Motor neuron (in vitro differentiated cells): ENCODE measurements around the gene USP11. TPM values are rescaled to one million over a fixed set of nuclear protein-coding genes. Genes with fewer than 3 reads are reported as not detected.

ENCODE experiments used
- ATAC-seq, 8 experiments: fragments of 200-7000 bp; cut with Tn5 transposase; replicated peaks in 6 of 8; 2 replicates each; pipeline ENCODE4 v1.8.0; 2021; ENCODE audit warnings: mild to moderate bottlenecking in 8 of 8, moderate library complexity in 8 of 8
- H3K27ac ChIP-seq, 2 donors: fragments of 250-450 bp; sonication (Bioruptor Pico); 2 replicates each; pipeline ENCODE4 v1.9.0; 2021; ENCODE audit warnings: antibody characterized with exemption in 2 of 2, mild to moderate bottlenecking in 2 of 2, moderate library complexity in 1 of 2
- H3K4me1 ChIP-seq, 2 donors: fragments of 250-450 bp; sonication (Bioruptor Pico); replicated peaks in 1 of 2; 2 replicates each; pipeline ENCODE4 v1.6.1; 2021; ENCODE audit warnings: antibody characterized with exemption in 2 of 2, mild to moderate bottlenecking in 2 of 2, moderate library complexity in 1 of 2
- H3K4me3 ChIP-seq, 5 donors: fragments of 250-450 bp; sonication (Bioruptor Pico); 2 replicates each; pipeline ENCODE4 v1.9.0; 2021; ENCODE audit warnings: antibody characterized with exemption in 5 of 5, mild to moderate bottlenecking in 5 of 5, moderate library complexity in 4 of 5
- WGBS, 10 experiments: fragments of 450-650 bp; shearing (Covaris generic); methylation state at CpG; one replicate each; pipeline ENCODE4 v1.0.0; 2022; 5-methylcytosine and 5-hydroxymethylcytosine counted together
- in situ Hi-C, 9 experiments: fragments of 400-800 bp; cut with MboI; loops; one replicate each; pipeline ENCODE4 v1.15.0; 2021; ENCODE audit warnings: low sequenced_read_pairs in 9 of 9, low pct_unique_long_range_greater_than_20kb in 2 of 9; ENCODE audit not compliant: unreplicated experiment in 9 of 9
- total RNA-seq, 8 experiments: library from RNA; unstranded; fragments of 300-600 nt; gene quantifications; 2 replicates each; pipeline versions ENCODE4 v1.2.3 to v1.2.4, GENCODE V29; 2022

The USP11 gene
- total RNA-seq, 8 experiments from 2014 or later: 25.0 to 167 (median 110) TPM

- 92 to 100% methylated on average over 2 to 6 of the region's 16 CpGs; no CpG with 5 or more reads in 8 of the 10 experiments for WGBS, 10 experiments
- no peak overlapping the region for H3K4me3 ChIP-seq
- ATAC-seq: no peak
- in situ Hi-C loops: loop anchor here in 6 of 9 experiments (25.0 kb wide), 2 partner anchors 178 to 303 kb away; no protein-coding TSS in a partner anchor
- H3K4me1 ChIP-seq: no peaks in the 10 kb centered on the region
- no peak overlapping the region for H3K27ac ChIP-seq
Observed at GRCh38 chrX:47209508-47210238, 23.1 kb upstream of the USP11 start.

DNA sequence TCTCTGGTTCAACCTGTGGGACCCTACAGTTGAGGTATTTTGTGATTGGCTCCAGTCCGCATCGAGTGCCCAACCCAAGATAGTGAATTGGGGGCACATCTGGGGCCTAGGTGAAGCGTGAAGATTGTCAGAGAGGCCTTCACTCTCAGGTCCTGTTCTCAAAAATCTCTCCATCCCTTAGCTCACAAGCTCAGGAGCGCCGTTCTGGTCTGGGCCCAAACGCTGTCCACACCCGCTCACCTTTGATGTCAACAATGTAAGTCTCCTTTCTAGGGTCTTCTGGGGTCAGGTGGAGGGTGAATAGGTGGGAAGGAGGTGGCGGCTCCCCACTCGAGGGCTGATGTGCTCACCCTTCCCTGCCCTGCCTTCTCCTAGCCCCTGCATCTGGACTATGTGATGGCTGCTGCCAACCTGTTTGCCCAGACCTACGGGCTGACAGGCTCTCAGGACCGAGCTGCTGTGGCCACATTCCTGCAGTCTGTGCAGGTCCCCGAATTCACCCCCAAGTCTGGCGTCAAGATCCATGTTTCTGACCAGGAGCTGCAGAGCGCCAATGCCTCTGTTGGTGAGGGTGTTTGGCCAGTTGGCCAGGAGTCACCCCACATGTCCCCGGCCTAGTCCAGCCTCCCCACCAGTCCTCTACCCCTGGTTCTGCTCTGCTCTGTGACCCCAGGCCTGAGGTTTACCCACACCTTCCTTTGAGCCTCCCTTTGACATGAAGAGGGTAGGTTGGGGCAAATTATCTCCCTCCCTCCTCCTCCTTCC, 22.0 kb upstream of the USP11 start:
- no peak overlapping the region for H3K27ac ChIP-seq
- WGBS, 10 experiments: 100% methylated on average over 1 to 5 of the region's 15 CpGs; no CpG with 5 or more reads in 8 of the 10 experiments
- in situ Hi-C loops: loop anchor here in 6 of 9 experiments (25.0 kb wide), 2 partner anchors 176 to 301 kb away; no protein-coding TSS in a partner anchor
- no peak overlapping the region for H3K4me3 ChIP-seq
- no peaks in the 10 kb centered on the region for H3K4me1 ChIP-seq
- no peak for ATAC-seq

DNA sequence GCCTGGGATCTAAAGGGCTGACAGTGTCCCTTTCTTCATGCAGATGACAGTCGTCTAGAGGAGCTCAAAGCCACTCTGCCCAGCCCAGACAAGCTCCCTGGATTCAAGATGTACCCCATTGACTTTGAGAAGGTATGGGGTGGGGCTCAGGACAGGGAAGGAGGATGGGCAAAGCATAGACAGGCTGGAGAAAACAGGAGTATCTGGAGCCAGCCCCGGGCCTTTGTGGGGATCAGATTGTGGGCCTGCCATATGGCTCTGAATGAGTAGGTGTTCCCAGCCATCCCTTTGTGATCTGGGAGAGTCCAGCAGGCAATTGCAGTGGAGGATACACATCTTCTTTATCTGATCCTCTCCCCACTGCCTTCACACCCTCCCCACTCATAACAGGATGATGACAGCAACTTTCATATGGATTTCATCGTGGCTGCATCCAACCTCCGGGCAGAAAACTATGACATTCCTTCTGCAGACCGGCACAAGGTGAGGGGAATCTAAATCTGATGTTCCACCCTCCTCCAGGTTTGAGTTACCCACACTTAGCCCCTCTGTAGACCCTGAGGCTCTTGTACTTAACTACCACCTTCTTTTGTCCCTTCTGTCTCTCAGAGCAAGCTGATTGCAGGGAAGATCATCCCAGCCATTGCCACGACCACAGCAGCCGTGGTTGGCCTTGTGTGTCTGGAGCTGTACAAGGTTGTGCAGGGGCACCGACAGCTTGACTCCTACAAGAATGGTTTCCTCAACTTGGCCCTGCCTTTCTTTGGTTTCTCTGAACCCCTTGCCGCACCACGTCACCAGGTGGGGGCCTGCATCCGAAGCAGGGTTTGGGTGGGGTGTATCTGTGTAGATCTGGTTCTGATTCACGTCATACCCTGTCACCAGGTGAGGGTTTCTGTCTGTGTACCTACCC, 20.2 kb upstream of the USP11 start:
- H3K27ac ChIP-seq: no peak overlapping the region
- no peak overlapping the region for H3K4me3 ChIP-seq
- no peak for ATAC-seq
- 20 to 100% (median 98%) methylated on average over 1 to 8 of the region's 12 CpGs; no CpG with 5 or more reads in 4 of the 10 experiments for WGBS, 10 experiments
- peaks cover 7 to 9% of the 10 kb centered on the region in 2 donors for H3K4me1 ChIP-seq
- in situ Hi-C loops: loop anchor here in 6 of 9 experiments (25.0 kb wide), 2 partner anchors 175 to 300 kb away; no protein-coding TSS in a partner anchor

- no peak overlapping the region for H3K27ac ChIP-seq
- no peak overlapping the region for H3K4me3 ChIP-seq
- 98% methylated on average over 11 of the region's 20 CpGs; no CpG with 5 or more reads in 9 of the 10 experiments for WGBS, 10 experiments
- in situ Hi-C loops: loop anchor here in 6 of 9 experiments (25.0 kb wide), 2 partner anchors 173 to 298 kb away; no protein-coding TSS in a partner anchor
- ATAC-seq: no peak
- H3K4me1 ChIP-seq: peaks cover 7 to 9% of the 10 kb centered on the region in 2 donors
Observed at GRCh38 chrX:47214435-47215077, 18.3 kb upstream of the USP11 start.

GRCh38 chrX:47215291-47215900, 17.4 kb upstream of the USP11 start:
- H3K4me1 ChIP-seq: peaks cover 13 to 15% of the 10 kb centered on the region in 2 donors
- no peak for ATAC-seq
- H3K27ac ChIP-seq: no peak overlapping the region
- in situ Hi-C loops: loop anchor here in 6 of 9 experiments (25.0 kb wide), 2 partner anchors 172 to 297 kb away; no protein-coding TSS in a partner anchor
- H3K4me3 ChIP-seq: no peak overlapping the region
- 94% methylated on average over 12 of the region's 12 CpGs; no CpG with 5 or more reads in 9 of the 10 experiments for WGBS, 10 experiments

- Histone ChIP-seq H3K27ac (peak overlapping the region; percentile 71 to 83), H3K4me1 (peaks cover 16 to 19% of the 10 kb centered on the region in 2 donors), H3K4me3 (no peak overlapping the region)
- in situ Hi-C loops: loop anchor here in 6 of 9 experiments (25.0 kb wide), 2 partner anchors 171 to 296 kb away; no protein-coding TSS in a partner anchor
- 82 to 100% (median 83%) methylated on average over 2 to 7 of the region's 8 CpGs; no CpG with 5 or more reads in 7 of the 10 experiments for WGBS, 10 experiments
- ATAC-seq: no peak
Observed at GRCh38 chrX:47216393-47216925, 16.4 kb upstream of the USP11 start.

DNA sequence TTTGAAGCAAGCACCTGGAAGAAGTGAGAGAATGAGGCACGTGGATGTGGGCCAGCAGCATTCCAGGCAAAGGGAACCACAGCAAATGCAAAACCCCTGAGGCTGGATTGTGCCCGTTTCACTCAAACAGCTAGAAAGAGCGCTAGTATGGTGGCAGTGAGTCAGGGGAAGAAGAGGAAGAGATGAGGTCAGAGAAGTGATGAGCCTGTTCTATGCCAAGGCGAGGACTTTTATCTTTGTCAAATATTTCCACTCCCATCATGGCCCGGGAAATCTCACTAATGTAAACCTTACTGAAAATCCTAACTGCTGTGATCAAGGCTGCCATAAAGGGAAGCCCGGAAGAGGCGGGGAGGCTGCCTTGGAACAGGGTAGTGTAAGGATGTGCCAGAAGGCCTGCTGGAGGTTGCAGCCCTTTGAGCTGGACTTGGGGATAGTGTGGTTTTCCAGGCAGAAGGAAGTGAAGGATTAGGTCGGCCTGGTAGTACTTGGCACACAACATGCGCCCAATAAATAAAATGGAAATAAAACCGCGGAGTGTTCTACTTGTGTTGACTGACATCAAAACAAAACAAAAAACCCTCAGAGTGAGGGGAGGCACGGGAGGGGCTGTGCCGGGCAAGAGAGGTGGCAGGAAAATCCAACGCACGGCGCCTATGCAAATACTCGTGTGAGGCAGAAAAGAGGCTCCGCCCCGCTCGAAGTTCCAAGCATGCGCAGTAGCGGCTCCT, 15.5 kb upstream of the USP11 start:
- ATAC-seq: peak; percentile 3 to 18 (median 12)
- WGBS, 10 experiments: 0 to 42% (median 11%) methylated on average over 1 to 10 of the region's 22 CpGs; no CpG with 5 or more reads in 5 of the 10 experiments
- Histone ChIP-seq H3K27ac (peak overlapping the region; percentile 71 to 83), H3K4me1 (peaks cover 16 to 19% of the 10 kb centered on the region in 2 donors), H3K4me3 (peak overlapping the region; percentile 14 to 29 (median 21))
- in situ Hi-C loops: loop anchor here in 6 of 9 experiments (25.0 kb wide), 2 partner anchors 170 to 295 kb away; no protein-coding TSS in a partner anchor

- Histone ChIP-seq H3K27ac (peak overlapping the region; percentile 99 to 100), H3K4me1 (peaks cover 16 to 19% of the 10 kb centered on the region in 2 donors), H3K4me3 (peak overlapping the region; percentile 71 to 97 (median 80))
- in situ Hi-C loops: loop anchor here in 6 of 9 experiments (25.0 kb wide), 2 partner anchors 169 to 294 kb away; no protein-coding TSS in a partner anchor
- 0% methylated on average over 2 to 4 of the region's 31 CpGs; no CpG with 5 or more reads in 8 of the 10 experiments for WGBS, 10 experiments
- ATAC-seq: peak; percentile 61 to 89 (median 86)
Observed at GRCh38 chrX:47217852-47218279, 14.9 kb upstream of the USP11 start.

DNA sequence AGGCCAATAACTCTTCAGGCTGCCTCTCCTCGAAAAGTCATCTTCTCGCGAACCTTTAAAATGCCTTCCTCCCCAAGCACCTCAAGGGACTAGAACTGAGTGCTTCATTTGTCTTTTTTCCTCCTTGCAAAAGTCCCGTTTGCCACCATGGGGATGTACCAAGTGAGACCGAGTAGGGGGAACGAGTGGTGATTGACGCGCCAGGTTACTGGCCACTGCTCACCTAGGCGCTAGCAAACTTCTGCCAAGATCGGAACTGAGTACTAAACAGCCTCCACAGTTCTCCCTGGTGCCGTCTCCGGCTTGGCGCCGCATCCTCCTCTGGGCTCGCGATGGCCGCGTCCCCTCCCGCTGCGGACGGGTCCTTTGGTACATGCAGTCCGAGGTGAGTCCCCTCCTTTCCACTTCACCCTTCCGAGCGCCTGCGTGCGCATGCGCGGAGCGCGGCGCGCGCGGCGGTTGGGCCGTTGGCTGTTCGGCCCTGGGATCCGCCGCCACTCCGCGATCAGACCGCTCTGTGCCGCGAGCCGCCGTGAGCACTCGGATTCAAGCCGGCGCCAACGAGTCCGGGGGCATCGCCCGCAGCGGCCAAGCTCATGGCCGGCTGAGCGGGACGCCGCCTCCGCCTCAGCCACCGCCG, 14.4 kb upstream of the USP11 start, which contains the start of gene CDK16:
TSS of gene CDK16 (plus strand) at position 402 of the 640 bp plus-strand sequence. CDS start 4,877 bp downstream, outside the sequence.
- in situ Hi-C loops: loop anchor here in 6 of 9 experiments (25.0 kb wide), 2 partner anchors 169 to 294 kb away; no protein-coding TSS in a partner anchor
- peak within 1 kb of the TSS; percentile 99 to 100 for H3K27ac ChIP-seq
- peak within 1 kb of the TSS; percentile 71 to 97 (median 80) for H3K4me3 ChIP-seq
- H3K4me1 ChIP-seq: peaks cover 16 to 19% of the 10 kb centered on the region in 2 donors
- ATAC-seq: peak; percentile 17 to 61 (median 46)
- 0% methylated on average over 5 to 6 of the region's 61 CpGs; no CpG with 5 or more reads in 8 of the 10 experiments for WGBS, 10 experiments
